Left lobe of liver (tissue), 2 donors: Measurements from ENCODE around the gene GALNT13. TPM values are rescaled to one million over a fixed set of nuclear protein-coding genes. Genes with fewer than 3 reads are reported as not detected.

Experiments
- ATAC-seq: fragments of 200-7000 bp; cut with Tn5 transposase; one replicate; pipeline ENCODE4 v1.9.1; 2020; ENCODE audit warnings: mild to moderate bottlenecking, moderate library complexity
- DNase-seq: peaks from one replicate; pipeline ENCODE4 v3.0.0-alpha.2; 2020; ENCODE audit warnings: low spot score
- total RNA-seq: library from RNA; stranded (reverse); gene quantifications from one replicate; pipeline ENCODE4 v1.2.1, GENCODE V29; 2021
- donor health status: DM: no; HTN: no; CAD: no; lungs with moderate emphysema.
- donor health status: DM: no; HTN: yes; CAD: no.

GALNT13 gene
- total RNA-seq, 1 donor from 2014 or later = not detected

- DNase-seq = no peak
Measured at GRCh38 chr2:154203206-154203605, 331.5 kb downstream of the GALNT13 start.

DNA sequence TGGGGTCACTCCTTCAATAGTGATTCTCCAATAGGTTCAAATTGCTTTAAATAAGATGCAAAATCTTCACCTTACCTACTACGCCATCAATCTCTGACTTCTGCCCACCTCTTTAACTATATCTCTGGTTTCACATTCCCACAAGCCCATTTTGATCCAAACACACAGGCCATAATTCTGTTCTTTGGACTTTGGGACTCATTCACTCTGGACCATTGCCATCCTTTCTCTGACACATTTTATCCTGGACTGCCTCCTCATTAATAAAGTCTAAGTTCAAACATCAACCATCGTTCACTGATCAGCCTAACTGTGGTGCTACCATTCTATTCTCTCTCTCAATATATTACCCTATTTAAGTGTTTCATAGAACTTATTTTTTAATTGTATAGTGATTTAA lies 332.2 kb downstream of the GALNT13 start:
- no peak for ATAC-seq
- DNase-seq = no peak

More at GRCh38 chr2:154203206-154203605, 331.5 kb downstream of the GALNT13 start:
- no peak for ATAC-seq

DNA sequence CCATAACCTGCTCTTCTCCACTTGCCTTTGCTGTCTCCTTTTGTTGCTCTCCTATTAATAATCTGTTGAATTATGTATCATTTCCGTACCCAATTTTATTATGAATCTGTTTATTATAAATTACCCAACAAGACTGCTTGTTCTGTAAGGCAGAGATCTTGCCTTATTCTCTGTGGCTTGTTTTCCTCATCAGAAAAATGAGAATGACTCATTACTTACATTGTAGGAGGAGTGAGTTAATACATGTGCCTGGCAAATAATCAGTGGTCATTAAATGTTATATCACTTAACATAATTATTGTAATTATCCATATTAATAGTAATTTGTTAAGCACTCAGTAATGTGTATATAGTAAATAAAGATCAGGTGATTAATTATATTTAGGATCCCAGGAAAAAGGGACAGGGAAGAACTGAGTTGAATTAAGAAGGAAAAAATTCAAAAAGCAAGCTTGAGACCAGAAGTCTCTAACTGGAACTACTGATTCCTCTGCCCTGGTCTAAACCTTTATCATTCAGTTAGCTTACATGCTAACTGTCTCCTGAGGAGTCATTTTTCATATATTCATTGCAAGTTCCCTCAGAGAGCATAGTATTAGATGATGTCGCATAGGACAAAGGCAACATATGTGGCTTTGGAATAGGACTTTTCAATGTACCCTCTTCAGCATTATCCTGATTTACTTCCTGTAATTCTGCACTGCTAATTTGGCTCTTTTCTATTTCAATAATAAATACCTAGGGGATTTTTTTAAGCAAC lies 335.7 kb downstream of the GALNT13 start:
- no peak for ATAC-seq
- no peak for DNase-seq

GRCh38 chr2:154223726-154224125 lies 352.0 kb downstream of the GALNT13 start:
- DNase-seq (no peak), ATAC-seq (no peak)

DNA sequence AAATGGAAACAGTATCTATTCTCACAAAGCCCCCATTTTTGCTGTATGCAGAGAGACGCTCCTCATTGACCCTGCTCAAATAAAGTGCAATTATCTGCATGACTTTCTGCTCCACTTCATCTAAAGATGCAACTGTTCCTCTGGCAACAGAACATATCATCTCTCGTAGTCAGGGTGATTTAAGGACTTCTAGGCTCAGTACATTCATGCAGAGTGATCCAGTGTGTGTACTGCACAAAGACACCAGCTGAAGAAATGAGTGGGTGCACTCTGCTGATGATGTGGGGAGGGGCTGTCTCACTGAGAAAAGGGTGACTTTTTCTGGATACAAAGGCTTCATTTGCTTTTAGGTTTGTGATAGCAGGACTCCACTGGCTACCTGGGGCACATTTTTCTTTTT lies 355.2 kb downstream of the GALNT13 start:
- DNase-seq (no peak), ATAC-seq (no peak)

DNA sequence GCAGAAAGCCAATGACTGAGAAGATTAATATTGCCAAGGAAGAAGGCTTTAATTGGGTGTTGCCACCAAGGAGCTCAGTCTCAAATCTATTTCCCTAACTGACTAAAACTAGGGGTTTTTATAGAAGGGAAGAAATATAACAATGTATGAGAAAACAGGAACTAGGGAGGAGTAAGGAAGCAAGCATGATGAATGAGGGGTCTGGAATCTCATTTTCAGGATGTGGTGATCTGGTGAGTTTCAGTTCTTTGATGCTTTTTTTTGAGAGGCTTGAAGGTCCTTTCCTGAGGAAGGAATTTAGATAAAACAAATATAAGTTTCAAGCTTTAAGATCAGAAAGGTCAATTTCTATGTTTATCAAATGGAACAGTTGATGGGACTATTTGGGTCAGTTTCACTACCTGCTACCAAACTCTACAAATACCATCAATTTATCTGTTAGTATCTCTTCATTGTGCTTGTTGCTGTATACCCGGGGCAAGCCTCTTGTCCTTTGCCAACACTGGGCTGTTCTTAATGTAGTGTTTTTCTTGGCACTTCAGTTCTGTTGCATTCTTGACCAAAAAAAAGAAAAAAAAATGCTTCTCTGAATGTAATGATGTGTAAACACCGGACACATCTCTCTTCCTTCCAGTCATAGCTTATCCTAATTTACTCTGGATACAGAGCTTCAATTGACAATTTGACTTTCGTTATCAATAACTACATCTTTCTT lies 357.0 kb downstream of the GALNT13 start:
- ATAC-seq (no peak), DNase-seq (no peak)

GRCh38 chr2:154229966-154230365 lies 358.2 kb downstream of the GALNT13 start:
- DNase-seq = no peak
- no peak for ATAC-seq

DNA sequence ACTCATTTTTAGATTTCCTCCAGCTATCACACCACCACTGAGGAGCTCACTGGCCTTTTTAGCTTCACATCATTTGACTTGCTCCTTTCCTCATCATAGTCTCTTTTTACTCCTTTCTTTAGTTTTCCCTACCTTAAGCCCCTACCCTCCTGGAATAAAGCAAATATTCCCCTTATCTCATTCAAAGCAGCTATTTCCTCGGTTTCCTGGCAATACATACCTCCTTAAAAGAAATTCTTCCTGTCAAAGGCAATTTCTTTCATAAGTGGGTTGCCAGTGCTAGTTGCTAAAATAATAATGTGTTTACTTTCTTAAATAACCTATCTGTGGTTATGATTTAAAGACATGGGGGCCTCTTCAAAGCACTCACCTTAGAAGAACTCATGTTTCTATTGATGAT lies 359.3 kb downstream of the GALNT13 start:
- no peak for ATAC-seq
- no peak for DNase-seq

DNA sequence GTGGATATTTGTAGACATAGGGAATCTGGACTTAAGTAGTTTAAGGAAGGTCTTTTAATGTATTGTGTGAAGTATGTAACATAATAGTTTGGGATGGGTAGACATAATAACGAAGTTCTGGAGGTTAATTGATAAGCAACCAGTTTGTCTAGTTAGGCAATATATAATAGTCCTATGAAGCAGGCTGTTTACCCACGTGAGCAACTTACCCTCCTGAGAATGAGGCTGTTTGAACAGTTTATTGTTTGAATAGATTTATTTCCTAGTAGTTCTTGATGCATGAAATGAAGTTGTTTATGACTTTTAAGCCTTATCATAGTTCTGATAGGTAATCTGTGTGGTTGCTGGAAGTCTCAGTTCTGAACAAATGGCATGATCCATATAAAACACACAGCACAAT lies 361.5 kb downstream of the GALNT13 start:
- ATAC-seq = no peak

GRCh38 chr2:154238252-154238651 lies 366.5 kb downstream of the GALNT13 start:
- no peak for DNase-seq
- no peak for ATAC-seq

More for the DNA sequence above, 361.5 kb downstream of the GALNT13 start:
- no peak for DNase-seq

- ATAC-seq = no peak
- no peak for DNase-seq
Measured at GRCh38 chr2:154240316-154240715, 368.6 kb downstream of the GALNT13 start.

- ATAC-seq (no peak), DNase-seq (no peak)
Measured at GRCh38 chr2:154240921-154241379, 369.2 kb downstream of the GALNT13 start.

DNA sequence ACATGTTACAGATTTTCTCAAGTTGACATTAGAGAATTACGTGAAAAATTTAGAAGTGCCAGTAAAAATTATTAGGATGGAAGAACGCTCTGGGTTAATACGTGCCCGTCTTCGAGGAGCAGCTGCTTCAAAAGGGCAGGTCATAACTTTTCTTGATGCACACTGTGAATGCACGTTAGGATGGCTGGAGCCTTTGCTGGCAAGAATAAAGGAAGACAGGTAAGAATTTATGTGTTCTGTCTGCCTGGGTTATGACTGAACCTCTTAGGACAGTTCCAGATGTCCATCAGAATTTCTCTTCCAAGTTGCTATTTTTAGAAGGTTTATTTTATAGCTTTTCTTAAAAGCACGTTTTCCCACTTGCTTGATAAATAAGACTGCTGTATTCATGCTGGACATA lies 371.0 kb downstream of the GALNT13 start:
- DNase-seq (no peak), ATAC-seq (no peak)

- ATAC-seq (no peak), DNase-seq (no peak)
Measured at GRCh38 chr2:154243685-154244084, 372.0 kb downstream of the GALNT13 start.

DNA sequence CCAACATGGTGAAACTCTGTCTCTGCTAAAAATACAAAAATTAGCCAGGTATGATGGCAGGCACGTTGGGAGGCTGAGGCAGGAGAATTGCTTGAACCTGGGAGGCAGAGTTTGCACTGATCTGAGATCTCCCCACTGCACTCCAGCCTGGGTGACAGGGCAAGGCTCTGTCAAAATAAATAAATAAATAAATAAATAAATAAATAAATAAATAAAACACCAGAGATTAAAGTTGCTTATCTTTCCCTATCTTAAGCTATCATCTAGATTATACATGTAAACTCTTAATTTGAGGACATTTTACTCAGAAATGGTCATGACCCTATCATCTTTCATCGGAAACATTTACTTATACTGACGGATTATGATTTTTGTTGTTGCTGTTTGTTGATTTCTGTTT lies 373.2 kb downstream of the GALNT13 start:
- DNase-seq (no peak), ATAC-seq (no peak)

- ATAC-seq = no peak
- no peak for DNase-seq
Measured at GRCh38 chr2:154247503-154247902, 375.8 kb downstream of the GALNT13 start.

- DNase-seq (no peak), ATAC-seq (no peak)
Measured at GRCh38 chr2:154256136-154256535, 384.4 kb downstream of the GALNT13 start.

DNA sequence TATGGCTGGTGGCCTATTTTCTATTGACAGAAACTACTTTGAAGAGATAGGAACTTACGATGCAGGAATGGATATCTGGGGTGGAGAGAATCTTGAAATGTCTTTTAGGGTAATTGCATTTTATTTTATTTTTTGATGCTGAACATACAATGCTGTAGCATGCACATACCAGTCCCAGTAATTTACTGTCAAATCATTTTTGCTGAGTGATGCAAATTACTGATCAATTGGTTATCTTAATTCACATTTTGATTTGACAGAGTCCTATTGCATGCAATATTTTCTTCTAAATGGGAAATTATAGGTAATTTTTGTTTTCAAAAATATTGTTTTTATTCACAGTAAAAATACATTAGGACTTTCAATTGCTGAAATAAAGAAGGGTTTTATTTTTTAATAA lies 387.3 kb downstream of the GALNT13 start:
- no peak for ATAC-seq

GRCh38 chr2:154261473-154262027 lies 389.8 kb downstream of the GALNT13 start:
- no peak for DNase-seq
- ATAC-seq = no peak

More for the DNA sequence above, 387.3 kb downstream of the GALNT13 start:
- DNase-seq = no peak

GRCh38 chr2:154263206-154263605 lies 391.5 kb downstream of the GALNT13 start:
- ATAC-seq = no peak
- no peak for DNase-seq

DNA sequence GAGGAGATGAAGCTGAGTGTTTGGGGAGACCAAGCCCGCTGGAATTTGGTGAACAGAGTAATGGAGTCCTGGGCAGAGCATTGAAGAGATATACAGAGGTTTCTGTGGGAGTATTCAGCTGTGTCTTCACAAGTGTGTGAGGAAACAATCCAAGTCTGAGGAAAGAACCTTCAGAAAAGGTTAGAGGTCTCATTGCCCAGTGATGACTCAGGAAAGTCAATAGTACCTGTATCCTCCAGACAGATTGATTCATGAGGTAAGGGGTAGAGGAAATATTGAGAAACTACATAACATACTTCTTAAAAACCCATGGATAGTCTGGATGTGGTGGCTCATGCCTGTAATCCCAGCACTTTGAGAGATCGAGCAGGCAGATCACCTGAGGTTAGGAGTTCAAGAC lies 392.3 kb downstream of the GALNT13 start:
- DNase-seq = no peak

DNA sequence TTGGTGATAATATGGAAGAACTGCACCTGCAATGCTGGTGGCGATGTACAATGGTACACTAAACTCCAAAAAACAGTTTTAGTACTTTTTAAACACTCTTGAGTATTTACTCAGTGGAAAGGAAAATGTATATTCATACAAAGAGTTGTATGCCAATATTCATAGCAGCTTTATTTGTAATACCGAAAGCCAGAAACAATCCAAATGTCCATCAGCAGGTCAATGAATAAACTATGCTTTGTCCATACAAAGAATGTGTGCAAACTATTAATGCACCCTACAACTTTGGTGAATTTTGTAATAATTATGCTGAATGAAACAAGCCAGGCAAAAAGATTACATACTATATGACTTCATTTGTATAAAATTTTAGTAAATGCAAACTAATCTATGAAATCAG lies 396.3 kb downstream of the GALNT13 start:
- no peak for ATAC-seq
- DNase-seq = no peak

More for the DNA sequence above, 392.3 kb downstream of the GALNT13 start:
- no peak for ATAC-seq
